Tibial artery (tissue), 4 donors: Measurements from ENCODE around the gene TMEM8B.

Experiments used
- DNase-seq, 2 donors: peaks; one replicate each; pipeline ENCODE4 v3.0.0-alpha.2; 2019
- H3K27ac ChIP-seq, 2 donors: fragments of 200-600 bp; sonication (generic) in 1 of 2; 1 replicate in 1 of 2; 2 replicates in 1 of 2; pipeline ENCODE4 v1.5.1; 2018 to 2019; ENCODE audit warnings: mild to moderate bottlenecking in 1 of 2
- H3K27me3 ChIP-seq, 2 donors: fragments of 200-600 bp; sonication (generic) in 1 of 2; one replicate each; pipeline versions ENCODE4 v1.5.1 to v1.6.0; 2016 to 2019
- H3K36me3 ChIP-seq, 3 donors: fragments of 200-600 bp; sonication (generic) in 2 of 3; one replicate each; pipeline ENCODE4 v1.5.1; 2016 to 2019; ENCODE audit warnings: mild to moderate bottlenecking in 2 of 3
- H3K4me1 ChIP-seq, 4 donors: fragments of 200-600 bp; sonication (generic) in 2 of 4; 1 replicate in 3 of 4; 2 replicates in 1 of 4; pipeline ENCODE4 v1.5.1; 2016 to 2019
- H3K4me3 ChIP-seq, 2 donors: fragments of 200-600 bp; sonication (generic) in 1 of 2; 1 replicate in 1 of 2; 2 replicates in 1 of 2; pipeline ENCODE4 v1.5.1; 2018 to 2019; ENCODE audit warnings: mild to moderate bottlenecking in 2 of 2
- H3K9me3 ChIP-seq, 3 donors: fragments of 200-600 bp; sonication (generic) in 1 of 3; one replicate each; pipeline ENCODE4 v1.5.1; 2016 to 2019
- CTCF ChIP-seq, 2 experiments: fragments of 200-600 bp in 1 of 2; fragments of 450-650 bp in 1 of 2; IDR thresholded peaks; one replicate each; pipeline ENCODE4 v1.5.1; 2017 to 2019; ENCODE audit warnings: antibody characterized with exemption in 2 of 2, mild to moderate bottlenecking in 1 of 2, moderate library complexity in 1 of 2
- intact Hi-C: fragments of 100-400 bp; cut with DNase I; formaldehyde crosslinking; loops from one replicate; pipeline ENCODE4 v1.15.0; 2023; ENCODE audit warnings: low total_unique reads

The TMEM8B gene

GRCh38 chr9:35898337-35898736 is 69.3 kb downstream of the TMEM8B start:
- TF ChIP-seq CTCF (IDR thresholded peaks at IDR 0.05) = no peak
- no peak for DNase-seq
- Histone ChIP-seq H3K9me3 (no peaks in the 10 kb centered on the region), H3K4me3 (no peak overlapping the region), H3K4me1 (peaks cover 0 to 5% (median 4%) of the 10 kb centered on the region in 4 donors), H3K36me3 (no peaks in the 10 kb centered on the region), H3K27me3 (no peaks in the 10 kb centered on the region), H3K27ac (no peak overlapping the region)
- intact Hi-C loops = loop anchor here (10.0 kb wide), 1 partner anchor 116 kb away; no protein-coding TSS in a partner anchor

GRCh38 chr9:35899021-35899420 is 70.0 kb downstream of the TMEM8B start:
- Histone ChIP-seq H3K27me3 (no peaks in the 10 kb centered on the region), H3K27ac (no peak overlapping the region), H3K36me3 (no peaks in the 10 kb centered on the region), H3K9me3 (no peaks in the 10 kb centered on the region), H3K4me1 (peaks cover 0 to 12% (median 11%) of the 10 kb centered on the region in 4 donors), H3K4me3 (no peak overlapping the region)
- DNase-seq = no peak
- intact Hi-C loops = loop anchor here (10.0 kb wide), 1 partner anchor 116 kb away; no protein-coding TSS in a partner anchor
- TF ChIP-seq CTCF (IDR thresholded peaks at IDR 0.05) = no peak

GRCh38 chr9:35903049-35903448 is 74.0 kb downstream of the TMEM8B start:
- Histone ChIP-seq H3K4me3 (no peak overlapping the region), H3K4me1 (peaks cover 4 to 52% (median 47%) of the 10 kb centered on the region in 4 donors), H3K27me3 (no peaks in the 10 kb centered on the region), H3K36me3 (no peaks in the 10 kb centered on the region), H3K27ac (peak overlapping the region in 1 of 2 donors; percentile 98), H3K9me3 (no peaks in the 10 kb centered on the region)
- no peak for DNase-seq
- intact Hi-C loops = loop anchor here (2.0 kb wide), 1 partner anchor 42 kb away; no protein-coding TSS in a partner anchor
- TF ChIP-seq CTCF (IDR thresholded peaks at IDR 0.05) = peak; percentile 78 to 85

GRCh38 chr9:35904338-35904737 is 75.3 kb downstream of the TMEM8B start:
- peak overlapping the region; percentile 88 to 98 for H3K27ac ChIP-seq

GRCh38 chr9:35905051-35905781 is 76.2 kb downstream of the TMEM8B start:
- Histone ChIP-seq H3K36me3 (no peaks in the 10 kb centered on the region), H3K9me3 (no peaks in the 10 kb centered on the region), H3K27ac (peak overlapping the region; percentile 88 to 98), H3K4me3 (peak overlapping the region; percentile 47 to 57), H3K27me3 (no peaks in the 10 kb centered on the region), H3K4me1 (peaks cover 11 to 74% (median 68%) of the 10 kb centered on the region in 4 donors)
- DNase-seq = peak in 1 of 2 donors; percentile 80
- TF ChIP-seq CTCF (IDR thresholded peaks at IDR 0.05) = no peak
- intact Hi-C loops = no loop called here

More at GRCh38 chr9:35904338-35904737, 75.3 kb downstream of the TMEM8B start:
- no peak for TF ChIP-seq CTCF (IDR thresholded peaks at IDR 0.05)
- H3K36me3 ChIP-seq = no peaks in the 10 kb centered on the region
- H3K9me3 ChIP-seq = no peaks in the 10 kb centered on the region
- H3K4me3 ChIP-seq = peak overlapping the region in 1 of 2 donors; percentile 57
- H3K27me3 ChIP-seq = no peaks in the 10 kb centered on the region
- peaks cover 9 to 65% (median 60%) of the 10 kb centered on the region in 4 donors for H3K4me1 ChIP-seq
- DNase-seq = no peak
- intact Hi-C loops = no loop called here
